Stimulated activated CD8-positive, alpha-beta memory T cell treated with anti-CD3 and anti-CD28 coated beads, Interleukin-4, amount 100 ng/mL, for 24 hours (primary cell): ENCODE measurements around the gene PPP3CB.
"Not testable (repeated sequence)": the region's sequence is repeated elsewhere in the genome, so short reads cannot be mapped to it uniquely, and the experiment has no call there.

Experiments used
- DNase-seq: peaks from one replicate; pipeline ENCODE4 v3.0.0-alpha.2; 2020; ENCODE audit warnings: low read depth

The PPP3CB gene

GRCh38 chr10:73414230-73414945 lies 81.4 kb downstream of the PPP3CB start:
- DNase-seq = no peak

DNA sequence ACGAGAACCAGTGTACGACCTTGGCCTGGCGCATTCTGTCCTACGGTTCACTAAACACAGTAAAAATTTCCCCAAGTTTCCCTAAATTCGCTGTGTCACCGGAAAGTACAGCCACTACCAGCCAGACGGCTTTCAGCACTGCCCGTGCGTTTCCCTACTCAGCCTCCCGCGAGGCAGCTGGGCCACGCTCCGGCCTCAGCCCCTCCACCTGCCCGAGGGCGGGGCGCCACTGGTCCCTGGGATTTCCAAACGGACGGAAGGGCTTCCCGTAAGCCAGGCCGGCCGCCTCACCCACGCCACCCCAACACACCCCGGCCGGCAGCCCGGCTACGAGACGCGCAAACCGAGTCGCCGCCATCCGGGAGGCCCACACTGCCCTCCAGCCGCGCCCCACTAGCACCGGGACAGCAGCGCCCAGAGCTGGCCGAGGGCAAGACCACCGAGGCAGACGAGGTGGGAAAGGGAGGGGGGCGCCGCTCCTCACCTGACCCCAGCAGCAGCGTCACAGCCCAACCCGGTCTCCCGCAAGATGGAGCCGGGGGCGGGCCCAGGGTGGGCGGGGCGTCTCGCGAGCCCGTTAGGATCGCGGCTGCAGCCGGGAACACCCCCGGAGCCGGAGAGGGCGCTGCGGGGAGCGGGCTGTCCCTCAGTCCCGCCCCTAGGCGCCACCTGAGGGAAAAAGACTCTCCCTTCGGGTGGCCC lies 82.1 kb downstream of the PPP3CB start, which contains the start of gene ANXA7:
Gene ANXA7, minus strand, starts transcription at position 531 of the 702 bp plus-strand sequence. CDS start 13,202 bp downstream, outside the sequence.
- DNase-seq = peak; percentile 96

GRCh38 chr10:73413108-73413527 lies 82.7 kb downstream of the PPP3CB start:
- DNase-seq = peak; percentile 4

- no peak for DNase-seq
These were observed 84.9 kb downstream of the PPP3CB start for GRCh38 chr10:73410897-73411296.

- no peak for DNase-seq
These were observed 86.8 kb downstream of the PPP3CB start for GRCh38 chr10:73408978-73409521.

DNA sequence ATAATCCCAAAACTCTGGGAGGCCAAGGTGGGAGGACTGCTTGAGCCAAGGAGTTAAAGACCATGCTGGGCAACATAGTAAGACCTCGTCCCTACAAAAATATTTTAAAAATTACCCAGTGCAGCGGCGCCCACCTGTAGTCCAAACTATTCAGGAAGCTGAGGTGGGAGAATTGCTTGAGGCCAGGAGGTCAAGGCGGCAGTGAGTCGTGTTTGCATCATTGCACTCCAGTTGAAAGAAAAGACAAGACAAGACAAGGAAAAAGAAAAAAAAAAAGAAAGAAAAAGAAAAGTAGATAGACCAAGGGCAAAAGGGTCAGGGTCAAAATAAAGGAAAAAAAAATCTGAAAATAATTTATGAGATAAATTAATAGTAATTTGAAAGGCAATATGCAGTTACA lies 87.8 kb downstream of the PPP3CB start:
- DNase-seq = no peak

GRCh38 chr10:73407495-73407894 lies 88.3 kb downstream of the PPP3CB start:
- no peak for DNase-seq

GRCh38 chr10:73406846-73407245 lies 89.0 kb downstream of the PPP3CB start:
- no peak for DNase-seq

DNA sequence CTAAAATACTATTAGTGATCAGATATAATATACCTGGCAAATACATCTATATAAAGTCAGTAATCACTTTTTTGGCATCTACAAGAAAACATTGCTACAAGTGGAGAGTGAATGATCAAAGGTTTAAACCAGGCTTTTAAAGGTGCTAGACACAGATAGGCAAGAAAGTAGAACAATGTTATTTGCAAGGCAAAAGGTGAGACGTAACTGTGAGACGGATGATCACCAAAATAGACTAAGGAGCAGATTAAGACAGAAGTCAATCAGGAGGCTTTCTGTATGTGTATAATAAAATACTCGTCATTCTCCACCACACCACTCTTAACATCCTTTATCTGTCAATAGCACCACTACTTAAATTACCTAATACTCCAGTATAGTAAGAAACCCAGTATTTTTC lies 90.3 kb downstream of the PPP3CB start:
- no peak for DNase-seq

GRCh38 chr10:73404690-73405089 lies 91.1 kb downstream of the PPP3CB start:
- DNase-seq = no peak

- no peak for DNase-seq
These were observed 94.2 kb downstream of the PPP3CB start for GRCh38 chr10:73401636-73402035.

DNA sequence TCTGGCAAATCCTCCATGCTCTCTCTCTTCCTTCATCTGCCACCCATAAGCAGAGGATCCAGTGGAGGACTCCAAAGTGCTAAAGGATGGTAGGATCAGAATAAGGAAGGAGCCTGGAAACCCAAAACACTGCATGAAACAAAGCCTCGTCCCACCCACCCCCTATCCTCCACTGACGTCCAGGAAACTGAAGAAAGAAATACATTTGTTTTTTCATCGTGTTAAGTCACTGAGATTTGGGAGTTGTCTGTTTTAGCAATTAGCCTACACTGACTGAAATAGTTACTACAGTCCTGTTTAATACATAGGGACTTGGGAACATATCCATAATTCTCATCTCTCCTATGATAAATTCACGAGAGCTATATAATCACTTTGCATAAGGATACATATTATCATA lies 96.8 kb downstream of the PPP3CB start:
- DNase-seq = no peak

DNA sequence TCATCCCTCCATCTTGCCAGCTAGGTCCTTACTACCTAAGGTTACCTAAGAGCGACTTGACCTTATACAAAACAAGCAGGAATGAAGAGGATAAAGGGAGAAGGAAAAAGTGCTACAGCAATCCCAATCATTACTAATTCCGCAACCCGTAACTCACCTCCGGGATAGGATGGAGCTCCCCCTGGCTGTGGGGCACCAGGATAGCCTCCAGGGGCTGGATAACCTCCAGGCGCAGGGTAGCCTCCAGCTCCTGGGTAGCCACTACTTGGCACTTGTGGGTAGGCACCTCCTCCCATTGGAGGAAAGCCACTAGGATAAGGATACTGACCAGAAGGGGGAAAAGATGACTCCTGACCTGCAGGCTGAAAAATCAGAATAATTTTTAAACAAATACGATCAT lies 97.8 kb downstream of the PPP3CB start:
- no peak for DNase-seq

- DNase-seq = not testable (repeated sequence)
These were observed 101.5 kb downstream of the PPP3CB start for GRCh38 chr10:73394325-73394724.

DNA sequence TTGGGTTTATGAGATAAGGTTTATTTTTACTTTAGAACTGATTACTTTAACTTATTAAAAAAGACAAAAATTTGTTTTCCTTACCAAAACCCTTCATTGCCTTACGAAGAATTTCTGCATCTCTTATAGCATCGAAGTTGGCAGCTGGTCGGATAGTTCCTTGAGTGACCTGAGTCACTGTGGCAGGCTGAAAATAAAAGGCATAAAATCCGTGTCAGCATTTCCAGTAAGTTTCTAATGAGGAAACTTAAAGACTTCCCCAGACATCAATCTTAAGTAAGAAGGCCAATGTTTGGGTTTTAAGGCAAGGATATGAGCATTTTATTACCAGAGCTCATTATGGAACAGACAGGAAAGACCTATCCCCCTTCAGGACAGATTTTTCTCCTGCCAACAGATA lies 107.6 kb downstream of the PPP3CB start:
- no peak for DNase-seq

DNA sequence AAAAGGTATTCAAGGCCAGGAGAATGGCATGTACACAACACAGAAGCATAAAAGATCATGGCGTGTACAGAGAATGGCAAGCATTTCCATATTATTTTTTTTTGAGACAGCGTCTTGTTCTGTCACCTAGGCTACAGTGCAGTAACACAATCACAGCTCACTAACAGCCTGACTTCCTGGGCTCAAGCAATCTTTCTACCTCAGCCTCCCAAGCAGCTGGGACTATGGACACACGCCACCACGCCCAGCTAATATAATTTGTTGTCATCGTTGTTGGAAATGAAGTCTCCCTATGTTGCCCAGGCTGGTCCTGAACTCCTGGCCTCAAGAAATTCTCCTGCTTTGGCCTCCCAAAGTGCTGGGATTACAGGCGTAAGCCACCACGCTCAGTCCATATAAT lies 109.2 kb downstream of the PPP3CB start:
- DNase-seq = no peak
